Measurements from ENCODE around the gene SH3PXD2A. TPM values are rescaled to one million over a fixed set of nuclear protein-coding genes. Genes with fewer than 3 reads are reported as not detected.

Gene SH3PXD2A
- total RNA-seq, 1 experiment from 2014 or later: 13.2 TPM

DNA sequence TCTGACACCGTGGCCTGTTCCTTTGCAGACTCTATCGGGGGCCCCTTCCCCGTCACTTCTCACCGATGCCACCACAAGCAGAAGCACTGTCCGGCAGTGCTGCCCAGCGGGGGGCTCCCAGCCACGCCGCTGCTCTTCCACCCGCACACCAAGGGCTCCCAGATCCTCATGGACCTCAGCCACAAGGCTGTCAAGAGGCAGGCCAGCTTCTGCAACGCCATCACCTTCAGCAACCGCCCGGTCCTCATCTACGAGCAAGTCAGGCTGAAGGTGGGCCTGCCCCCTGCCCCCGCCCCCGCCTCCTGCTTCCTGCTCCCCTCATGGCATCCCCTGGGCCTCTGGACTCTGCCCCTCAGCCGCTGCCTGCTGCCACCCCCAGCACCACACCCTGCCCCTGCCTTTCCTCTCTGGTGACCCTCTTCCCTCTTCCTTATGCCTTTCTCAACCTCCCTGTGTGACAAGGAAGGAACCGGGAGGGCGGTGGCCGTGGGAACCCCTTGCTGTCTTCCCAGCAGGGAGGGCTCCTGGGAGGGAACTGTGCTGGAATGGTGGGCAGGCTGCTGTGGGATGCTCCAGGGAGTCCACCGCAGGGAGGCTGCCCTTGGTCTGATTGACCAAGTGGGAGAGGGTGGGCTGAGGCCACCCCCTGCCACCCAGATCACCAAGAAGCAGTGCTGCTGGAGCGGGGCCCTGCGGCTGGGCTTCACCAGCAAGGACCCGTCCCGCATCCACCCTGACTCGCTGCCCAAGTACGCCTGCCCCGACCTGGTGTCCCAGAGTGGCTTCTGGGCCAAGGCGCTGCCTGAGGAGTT is 284.3 kb downstream of the SH3PXD2A start:
- intact Hi-C loops (cut with micrococcal nuclease): no loop called here
- POLR2A ChIA-PET: no interaction called here
- TF ChIP-seq, protein P1, sequence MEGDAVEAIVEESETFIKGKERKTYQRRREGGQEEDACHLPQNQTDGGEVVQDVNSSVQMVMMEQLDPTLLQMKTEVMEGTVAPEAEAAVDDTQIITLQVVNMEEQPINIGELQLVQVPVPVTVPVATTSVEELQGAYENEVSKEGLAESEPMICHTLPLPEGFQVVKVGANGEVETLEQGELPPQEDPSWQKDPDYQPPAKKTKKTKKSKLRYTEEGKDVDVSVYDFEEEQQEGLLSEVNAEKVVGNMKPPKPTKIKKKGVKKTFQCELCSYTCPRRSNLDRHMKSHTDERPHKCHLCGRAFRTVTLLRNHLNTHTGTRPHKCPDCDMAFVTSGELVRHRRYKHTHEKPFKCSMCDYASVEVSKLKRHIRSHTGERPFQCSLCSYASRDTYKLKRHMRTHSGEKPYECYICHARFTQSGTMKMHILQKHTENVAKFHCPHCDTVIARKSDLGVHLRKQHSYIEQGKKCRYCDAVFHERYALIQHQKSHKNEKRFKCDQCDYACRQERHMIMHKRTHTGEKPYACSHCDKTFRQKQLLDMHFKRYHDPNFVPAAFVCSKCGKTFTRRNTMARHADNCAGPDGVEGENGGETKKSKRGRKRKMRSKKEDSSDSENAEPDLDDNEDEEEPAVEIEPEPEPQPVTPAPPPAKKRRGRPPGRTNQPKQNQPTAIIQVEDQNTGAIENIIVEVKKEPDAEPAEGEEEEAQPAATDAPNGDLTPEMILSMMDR (IDR thresholded peaks at IDR 0.05; ENCODE audit: unreplicated experiment): no peak
- Mint-ChIP-seq H3K9me3 (ENCODE audit: unreplicated experiment) (no peaks in the 10 kb centered on the region), H3K27me3 (ENCODE audit: insufficient read depth, unreplicated experiment) (peaks cover 28% of the 10 kb centered on the region), H3K4me1 (ENCODE audit: insufficient read depth, unreplicated experiment) (no peaks in the 10 kb centered on the region), H3K27ac (ENCODE audit: low read depth, unreplicated experiment) (no peak overlapping the region), H3K36me3 (ENCODE audit: insufficient read depth, unreplicated experiment) (no peaks in the 10 kb centered on the region), H3K4me3 (ENCODE audit: unreplicated experiment) (no peak overlapping the region)
- DNase-seq (ENCODE audit: unreplicated experiment): no peak
- BruUV-seq (replicated peaks): no TSS peak
- CTCF ChIA-PET: interaction anchor here (0.6 kb wide), 1 partner anchor 227 kb away, joined by 3 read pairs; no protein-coding TSS in a partner anchor

DNA sequence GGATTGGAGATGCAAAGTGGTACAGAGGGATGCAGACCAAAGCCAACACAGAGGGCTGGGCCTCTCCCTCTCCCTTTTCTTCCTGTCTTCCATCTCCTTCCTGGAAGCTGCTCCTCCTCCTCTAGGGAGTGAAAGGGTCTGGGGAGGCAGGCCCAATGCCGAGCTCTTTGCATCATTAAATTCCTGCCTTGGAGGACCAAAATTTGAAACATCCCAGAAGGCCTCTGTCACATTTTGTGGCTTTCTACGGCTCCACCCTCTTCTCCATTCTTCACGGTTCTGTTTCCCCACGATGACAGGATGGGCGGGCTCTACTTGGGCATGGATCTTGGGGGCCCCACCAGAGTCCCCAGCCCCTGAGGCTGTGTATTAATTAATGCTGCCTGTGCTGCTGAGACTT is 285.5 kb downstream of the SH3PXD2A start:
- BruUV-seq (replicated peaks): no TSS peak
- Mint-ChIP-seq H3K4me3 (ENCODE audit: unreplicated experiment) (no peak overlapping the region), H3K27ac (ENCODE audit: low read depth, unreplicated experiment) (no peak overlapping the region), H3K9me3 (ENCODE audit: unreplicated experiment) (no peaks in the 10 kb centered on the region), H3K36me3 (ENCODE audit: insufficient read depth, unreplicated experiment) (no peaks in the 10 kb centered on the region), H3K27me3 (ENCODE audit: insufficient read depth, unreplicated experiment) (peaks cover 28% of the 10 kb centered on the region), H3K4me1 (ENCODE audit: insufficient read depth, unreplicated experiment) (no peaks in the 10 kb centered on the region)
- no peak for DNase-seq (ENCODE audit: unreplicated experiment)
- POLR2A ChIA-PET: interaction anchor here (0.9 kb wide), 1 partner anchor 115 kb away, joined by 3 read pairs; no protein-coding TSS in a partner anchor
- intact Hi-C loops (cut with micrococcal nuclease): no loop called here
- TF ChIP-seq, protein P1 (IDR thresholded peaks at IDR 0.05; ENCODE audit: unreplicated experiment): no peak
- CTCF ChIA-PET: no interaction called here

DNA sequence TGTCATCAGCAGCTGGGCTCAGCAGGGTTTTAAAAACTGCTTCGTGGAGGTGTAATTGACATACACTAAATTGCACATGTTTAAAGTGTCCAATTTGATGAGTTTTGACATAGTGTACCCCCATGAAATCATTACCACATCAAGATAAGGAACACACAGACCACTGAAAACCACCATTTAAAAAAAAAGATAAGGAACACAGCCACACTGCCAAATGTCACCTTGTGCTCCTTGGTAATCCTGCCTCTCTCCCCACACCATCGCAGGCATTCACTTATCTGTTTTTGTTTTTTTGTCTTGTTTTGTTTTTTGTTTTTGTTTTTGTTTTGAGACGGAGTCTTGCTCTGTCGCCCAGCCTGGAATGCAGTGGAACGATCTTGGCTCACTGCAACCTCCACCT is 286.9 kb downstream of the SH3PXD2A start:
- Mint-ChIP-seq H3K4me3 (ENCODE audit: unreplicated experiment) (no peak overlapping the region), H3K36me3 (ENCODE audit: insufficient read depth, unreplicated experiment) (no peaks in the 10 kb centered on the region), H3K27me3 (ENCODE audit: insufficient read depth, unreplicated experiment) (peaks cover 19% of the 10 kb centered on the region), H3K4me1 (ENCODE audit: insufficient read depth, unreplicated experiment) (no peaks in the 10 kb centered on the region), H3K9me3 (ENCODE audit: unreplicated experiment) (no peaks in the 10 kb centered on the region), H3K27ac (ENCODE audit: low read depth, unreplicated experiment) (no peak overlapping the region)
- no peak for DNase-seq (ENCODE audit: unreplicated experiment)
- ChIA-PET CTCF (interaction anchor here (0.7 kb wide), 1 partner anchor 86 kb away, joined by 3 read pairs; no protein-coding TSS in a partner anchor), POLR2A (no interaction called here)
- intact Hi-C loops (cut with micrococcal nuclease): no loop called here
- TF ChIP-seq, protein P1 (IDR thresholded peaks at IDR 0.05; ENCODE audit: unreplicated experiment): no peak
- BruUV-seq (replicated peaks): no TSS peak

DNA sequence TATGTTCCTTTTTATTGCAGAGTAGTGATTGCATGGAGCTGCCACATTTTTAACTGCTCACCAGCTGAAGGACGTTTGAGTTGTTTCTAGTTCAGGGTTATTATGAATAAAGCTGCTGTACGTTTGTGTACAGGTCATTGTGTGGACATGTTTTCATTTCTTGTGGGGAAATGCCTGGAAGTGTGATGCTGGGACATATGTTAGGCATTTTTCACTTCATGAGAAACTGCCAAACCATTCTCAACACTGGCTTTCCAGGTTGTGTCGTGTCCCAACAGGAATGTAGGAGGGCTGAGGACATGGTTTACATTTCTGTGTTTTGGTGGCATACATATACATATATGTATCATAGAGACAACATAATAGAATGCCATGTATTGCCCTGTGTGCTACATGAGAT is 288.8 kb downstream of the SH3PXD2A start:
- H3K4me3 Mint-ChIP-seq (ENCODE audit: unreplicated experiment): no peak overlapping the region
- H3K9me3 Mint-ChIP-seq (ENCODE audit: unreplicated experiment): no peaks in the 10 kb centered on the region
- DNase-seq (ENCODE audit: unreplicated experiment): no peak
- no peaks in the 10 kb centered on the region for H3K4me1 Mint-ChIP-seq (ENCODE audit: insufficient read depth, unreplicated experiment)
- no TSS peak for BruUV-seq (replicated peaks)
- no peak overlapping the region for H3K27ac Mint-ChIP-seq (ENCODE audit: low read depth, unreplicated experiment)
- H3K27me3 Mint-ChIP-seq (ENCODE audit: insufficient read depth, unreplicated experiment): peaks cover 16% of the 10 kb centered on the region
- CTCF ChIA-PET: interaction anchor here (0.5 kb wide), 1 partner anchor 645 kb away, joined by 4 read pairs; no protein-coding TSS in a partner anchor
- no peaks in the 10 kb centered on the region for H3K36me3 Mint-ChIP-seq (ENCODE audit: insufficient read depth, unreplicated experiment)
- intact Hi-C loops (cut with micrococcal nuclease): no loop called here
- POLR2A ChIA-PET: interaction anchor here (0.6 kb wide), 1 partner anchor 81 kb away, joined by 3 read pairs; no protein-coding TSS in a partner anchor
- TF ChIP-seq, protein P1 (IDR thresholded peaks at IDR 0.05; ENCODE audit: unreplicated experiment): no peak

Measured in MCF 10A (cell line).